Motor neuron (in vitro differentiated cells): ENCODE measurements around the gene FAM149A. TPM values are rescaled to one million over a fixed set of nuclear protein-coding genes. Genes with fewer than 3 reads are reported as not detected.

Experiments
- ATAC-seq, 8 experiments: fragments of 200-7000 bp; cut with Tn5 transposase; replicated peaks in 6 of 8; 2 replicates each; pipeline ENCODE4 v1.8.0; 2021; ENCODE audit warnings: mild to moderate bottlenecking in 8 of 8, moderate library complexity in 8 of 8
- H3K27ac ChIP-seq, 2 donors: fragments of 250-450 bp; sonication (Bioruptor Pico); 2 replicates each; pipeline ENCODE4 v1.9.0; 2021; ENCODE audit warnings: antibody characterized with exemption in 2 of 2, mild to moderate bottlenecking in 2 of 2, moderate library complexity in 1 of 2
- H3K4me1 ChIP-seq, 2 donors: fragments of 250-450 bp; sonication (Bioruptor Pico); replicated peaks in 1 of 2; 2 replicates each; pipeline ENCODE4 v1.6.1; 2021; ENCODE audit warnings: antibody characterized with exemption in 2 of 2, mild to moderate bottlenecking in 2 of 2, moderate library complexity in 1 of 2
- H3K4me3 ChIP-seq, 5 donors: fragments of 250-450 bp; sonication (Bioruptor Pico); 2 replicates each; pipeline ENCODE4 v1.9.0; 2021; ENCODE audit warnings: antibody characterized with exemption in 5 of 5, mild to moderate bottlenecking in 5 of 5, moderate library complexity in 4 of 5
- WGBS, 10 experiments: fragments of 450-650 bp; shearing (Covaris generic); methylation state at CpG; one replicate each; pipeline ENCODE4 v1.0.0; 2022; 5-methylcytosine and 5-hydroxymethylcytosine counted together
- in situ Hi-C, 9 experiments: fragments of 400-800 bp; cut with MboI; loops; one replicate each; pipeline ENCODE4 v1.15.0; 2021; ENCODE audit warnings: low sequenced_read_pairs in 9 of 9, low pct_unique_long_range_greater_than_20kb in 2 of 9; ENCODE audit not compliant: unreplicated experiment in 9 of 9
- total RNA-seq, 8 experiments: library from RNA; unstranded; fragments of 300-600 nt; gene quantifications; 2 replicates each; pipeline versions ENCODE4 v1.2.3 to v1.2.4, GENCODE V29; 2022

Gene FAM149A
- total RNA-seq, 8 experiments from 2014 or later = 2.3 to 13.2 (median 7.0) TPM

- Histone ChIP-seq H3K4me1 (peaks cover 2 to 7% of the 10 kb centered on the region in 2 donors), H3K4me3 (no peak overlapping the region), H3K27ac (no peak overlapping the region)
- 6 to 100% (median 83%) methylated on average over 1 to 2 of the region's 2 CpGs; no CpG with 5 or more reads in 3 of the 10 experiments for WGBS, 10 experiments
- no peak for ATAC-seq
- in situ Hi-C loops = no loop called here
Measured at GRCh38 chr4:186116697-186117096, 12.2 kb downstream of the FAM149A start.

DNA sequence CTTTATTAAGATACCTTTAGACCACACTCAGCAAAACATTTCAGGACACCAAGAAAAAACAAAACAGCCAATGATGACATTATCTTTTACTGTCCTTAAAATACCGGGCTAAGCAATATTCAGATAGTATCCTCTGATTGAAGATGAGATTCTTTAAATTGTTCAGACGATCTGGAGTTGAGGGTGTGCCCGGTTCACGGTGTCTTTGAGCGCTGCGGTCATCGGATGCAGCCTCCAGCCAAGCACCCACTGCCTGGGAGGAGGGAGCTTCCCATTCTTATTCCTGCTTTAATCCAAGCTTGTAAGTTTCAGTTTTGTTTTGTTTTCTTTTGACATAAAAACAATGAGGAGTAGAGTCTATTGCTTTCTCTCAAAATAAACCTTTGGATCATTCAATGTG is 14.1 kb downstream of the FAM149A start:
- WGBS, 10 experiments = 10 to 80% (median 52%) methylated on average over 2 to 7 of the region's 7 CpGs; no CpG with 5 or more reads in 1 of the 10 experiments
- H3K27ac ChIP-seq = no peak overlapping the region
- peaks cover 7% of the 10 kb centered on the region in 2 donors for H3K4me1 ChIP-seq
- H3K4me3 ChIP-seq = no peak overlapping the region
- in situ Hi-C loops = no loop called here
- peak in 1 of 8 experiments; percentile 53 for ATAC-seq

GRCh38 chr4:186121057-186121456 is 16.6 kb downstream of the FAM149A start:
- in situ Hi-C loops = no loop called here
- no peak for ATAC-seq
- 0 to 100% (median 85%) methylated on average over 1 to 2 of the region's 2 CpGs for WGBS, 10 experiments
- H3K4me1 ChIP-seq = peaks cover 7% of the 10 kb centered on the region in 2 donors
- no peak overlapping the region for H3K27ac ChIP-seq
- no peak overlapping the region for H3K4me3 ChIP-seq

DNA sequence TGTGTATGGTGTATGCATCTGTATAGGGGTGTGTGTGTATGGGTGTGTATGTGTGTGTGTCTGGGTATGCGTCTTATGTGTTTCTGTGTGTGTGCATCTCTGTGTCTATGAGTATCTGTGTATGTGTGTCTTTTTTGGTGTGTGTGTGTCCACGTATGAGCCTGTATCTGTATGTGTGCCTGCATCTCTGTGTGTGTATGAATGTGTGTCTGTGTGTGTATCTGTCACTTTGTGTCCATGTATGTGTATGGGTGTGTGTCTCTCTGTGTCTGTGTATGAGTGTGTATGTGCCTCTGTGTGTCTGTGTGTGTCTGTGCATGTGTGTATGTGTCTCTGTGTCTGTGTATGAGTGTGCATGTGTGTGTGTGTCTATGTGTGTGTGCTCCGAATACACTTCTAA is 24.3 kb downstream of the FAM149A start:
- Histone ChIP-seq H3K27ac (no peak overlapping the region), H3K4me3 (no peak overlapping the region), H3K4me1 (peaks cover 13 to 15% of the 10 kb centered on the region in 2 donors)
- in situ Hi-C loops = no loop called here
- no peak for ATAC-seq
- 67 to 100% (median 77%) methylated on average over 1 to 3 of the region's 3 CpGs; no CpG with 5 or more reads in 7 of the 10 experiments for WGBS, 10 experiments

GRCh38 chr4:186131935-186132334 is 27.4 kb downstream of the FAM149A start:
- no peak overlapping the region for H3K27ac ChIP-seq
- 18 to 64% (median 34%) methylated on average over 1 to 2 of the region's 2 CpGs for WGBS, 10 experiments
- H3K4me1 ChIP-seq = peaks cover 13 to 15% of the 10 kb centered on the region in 2 donors
- ATAC-seq = peak in 1 of 8 experiments; percentile 18
- no peak overlapping the region for H3K4me3 ChIP-seq
- in situ Hi-C loops = no loop called here

- H3K4me1 ChIP-seq = peaks cover 13 to 15% of the 10 kb centered on the region in 2 donors
- WGBS, 10 experiments = 0 to 55% (median 14%) methylated on average over 1 to 4 of the region's 4 CpGs; no CpG with 5 or more reads in 1 of the 10 experiments
- ATAC-seq = peak in 7 of 8 experiments; percentile 47 to 98 (median 95)
- H3K4me3 ChIP-seq = no peak overlapping the region
- no peak overlapping the region for H3K27ac ChIP-seq
- in situ Hi-C loops = no loop called here
Measured at GRCh38 chr4:186132577-186133242, 28.2 kb downstream of the FAM149A start.

DNA sequence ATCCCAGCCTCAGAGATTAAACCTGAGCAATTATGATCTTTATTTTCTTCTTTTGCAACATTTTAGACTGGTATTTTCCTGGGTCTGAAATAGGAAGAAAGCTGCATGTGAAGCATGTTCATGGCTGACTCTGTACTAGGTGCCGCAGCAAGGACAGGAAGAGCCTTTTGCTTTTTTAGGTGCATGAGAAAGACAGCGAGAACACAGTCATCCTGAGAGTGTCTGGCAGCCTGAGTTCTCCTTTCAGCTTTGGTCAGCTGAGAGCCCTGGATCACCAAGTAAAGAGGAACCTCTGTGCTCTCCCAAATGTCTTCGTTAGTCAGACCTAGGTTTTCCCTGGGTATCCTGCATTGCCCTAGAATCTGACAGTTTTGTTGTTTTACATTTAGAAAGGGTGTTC is 29.8 kb downstream of the FAM149A start:
- in situ Hi-C loops = no loop called here
- no peak overlapping the region for H3K4me3 ChIP-seq
- 69 to 100% (median 93%) methylated on average over 1 to 3 of the region's 3 CpGs for WGBS, 10 experiments
- ATAC-seq = no peak
- H3K4me1 ChIP-seq = peaks cover 13 to 15% of the 10 kb centered on the region in 2 donors
- H3K27ac ChIP-seq = no peak overlapping the region

DNA sequence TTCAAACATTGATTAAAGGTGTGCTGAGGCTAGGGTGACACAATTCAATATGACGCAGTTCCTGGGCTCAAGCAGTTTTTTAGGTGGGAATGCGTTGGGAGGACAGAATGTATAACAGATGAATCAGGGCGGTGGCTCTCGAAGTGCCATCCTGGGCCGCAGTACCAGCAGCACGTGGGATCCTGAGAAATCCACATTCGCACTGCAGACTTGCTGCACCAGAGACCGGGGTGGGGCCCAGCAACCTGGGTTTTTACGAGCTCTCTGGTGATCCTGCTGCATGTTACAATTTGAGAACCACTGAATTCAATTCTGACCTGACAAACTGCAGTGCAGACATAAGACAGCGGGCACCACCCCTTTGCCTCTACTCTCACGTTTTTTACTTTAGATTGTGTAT is 30.4 kb downstream of the FAM149A start:
- ATAC-seq = no peak
- Histone ChIP-seq H3K4me1 (peaks cover 13 to 15% of the 10 kb centered on the region in 2 donors), H3K4me3 (no peak overlapping the region), H3K27ac (no peak overlapping the region)
- WGBS, 10 experiments = 20 to 100% (median 71%) methylated on average over 1 to 11 of the region's 11 CpGs; no CpG with 5 or more reads in 3 of the 10 experiments
- in situ Hi-C loops = no loop called here

GRCh38 chr4:186137196-186137794 is 32.8 kb downstream of the FAM149A start:
- Histone ChIP-seq H3K4me3 (no peak overlapping the region), H3K4me1 (peaks cover 5% of the 10 kb centered on the region in 2 donors), H3K27ac (no peak overlapping the region)
- in situ Hi-C loops = no loop called here
- 14 to 83% (median 62%) methylated on average over 2 to 6 of the region's 6 CpGs; no CpG with 5 or more reads in 1 of the 10 experiments for WGBS, 10 experiments
- ATAC-seq = peak in 6 of 8 experiments; percentile 19 to 62 (median 28)

- peak overlapping the region; percentile 79 to 91 for H3K27ac ChIP-seq
- in situ Hi-C loops = no loop called here
- peak; percentile 71 to 91 (median 88) for ATAC-seq
- H3K4me1 ChIP-seq = peaks cover 7% of the 10 kb centered on the region in 2 donors
- H3K4me3 ChIP-seq = peak overlapping the region; percentile 42 to 60 (median 46)
- WGBS, 10 experiments = 0 to 32% (median 13%) methylated on average over 2 to 13 of the region's 72 CpGs; no CpG with 5 or more reads in 4 of the 10 experiments
Measured at GRCh38 chr4:186144198-186144945, 39.9 kb downstream of the FAM149A start.

- WGBS, 10 experiments = 0% methylated on average over 1 to 6 of the region's 54 CpGs; no CpG with 5 or more reads in 7 of the 10 experiments
- Histone ChIP-seq H3K4me3 (peak overlapping the region; percentile 42 to 60 (median 46)), H3K4me1 (peaks cover 7% of the 10 kb centered on the region in 2 donors), H3K27ac (peak overlapping the region; percentile 79 to 91)
- in situ Hi-C loops = no loop called here
- peak; percentile 60 to 82 (median 78) for ATAC-seq
Measured at GRCh38 chr4:186144946-186145569, 40.6 kb downstream of the FAM149A start.

- 17 to 86% (median 47%) methylated on average over 3 to 9 of the region's 9 CpGs for WGBS, 10 experiments
- H3K4me1 ChIP-seq = peaks cover 7% of the 10 kb centered on the region in 2 donors
- no peak for ATAC-seq
- in situ Hi-C loops = no loop called here
- no peak overlapping the region for H3K4me3 ChIP-seq
- H3K27ac ChIP-seq = no peak overlapping the region
Measured at GRCh38 chr4:186146458-186146857, 42.0 kb downstream of the FAM149A start.
